BLaER1 treated with 17β-estradiol and CSF1 and Interleukin-3, amounts not matched to agents 10 nM and 100 nM (cell line): Measurements from ENCODE around the gene CFAP119.

Source experiments
- H3K27ac ChIP-seq, 11 experiments: shearing (Covaris generic); formaldehyde crosslinking; 2 replicates each; pipeline ENCODE4 v1.8.1; 2022
- H3K27me3 ChIP-seq, 11 experiments: shearing (Covaris generic); formaldehyde crosslinking; 2 replicates each; pipeline ENCODE4 v1.8.1; 2022
- H3K36me3 ChIP-seq, 11 experiments: shearing (Covaris generic); formaldehyde crosslinking; 2 replicates each; pipeline ENCODE4 v1.8.1; 2022
- H3K4me1 ChIP-seq, 10 experiments: shearing (Covaris generic); formaldehyde crosslinking; 2 replicates each; pipeline ENCODE4 v1.8.1; 2022
- H3K4me2 ChIP-seq, 11 experiments: shearing (Covaris generic); formaldehyde crosslinking; 2 replicates each; pipeline ENCODE4 v1.8.1; 2022
- H3K4me3 ChIP-seq, 10 experiments: shearing (Covaris generic); formaldehyde crosslinking; 2 replicates each; pipeline ENCODE4 v1.8.1; 2022
- H3K9ac ChIP-seq, 11 experiments: shearing (Covaris generic); formaldehyde crosslinking; 2 replicates each; pipeline ENCODE4 v1.8.1; 2022
- H3K9me3 ChIP-seq, 11 experiments: shearing (Covaris generic); formaldehyde crosslinking; replicated peaks in 1 of 11; 2 replicates each; pipeline ENCODE4 v1.8.1; 2022
- H4K20me1 ChIP-seq, 11 experiments: shearing (Covaris generic); formaldehyde crosslinking; 2 replicates each; pipeline ENCODE4 v1.8.1; 2022
- Cebpa-rat ChIP-seq, 11 experiments: shearing (Covaris generic); IDR thresholded peaks; 2 replicates each; pipeline ENCODE4 v1.8.1; 2022

CFAP119 gene

GRCh38 chr16:30794634-30795033, 32.8 kb upstream of the CFAP119 start:
- H3K27ac ChIP-seq = no peak overlapping the region
- no peaks in the 10 kb centered on the region for H4K20me1 ChIP-seq
- H3K36me3 ChIP-seq = no peaks in the 10 kb centered on the region
- H3K27me3 ChIP-seq = no peaks in the 10 kb centered on the region
- H3K9ac ChIP-seq = no peak overlapping the region
- H3K4me3 ChIP-seq = no peak overlapping the region
- H3K4me2 ChIP-seq = no peak overlapping the region
- no peaks in the 10 kb centered on the region for H3K4me1 ChIP-seq
- H3K9me3 ChIP-seq = no peaks in the 10 kb centered on the region
- TF ChIP-seq Cebpa-rat (IDR thresholded peaks at IDR 0.05) = no peak

GRCh38 chr16:30793508-30794069, 31.7 kb upstream of the CFAP119 start:
- no peak overlapping the region for H3K9ac ChIP-seq
- no peaks in the 10 kb centered on the region for H3K36me3 ChIP-seq
- H3K9me3 ChIP-seq = no peaks in the 10 kb centered on the region
- no peak overlapping the region for H3K4me2 ChIP-seq
- H3K4me1 ChIP-seq = peaks cover 0 to 4% (median 2%) of the 10 kb centered on the region in 10 experiments; a peak in 18 of 20 replicates
- no peaks in the 10 kb centered on the region for H4K20me1 ChIP-seq
- no peak overlapping the region for H3K27ac ChIP-seq
- H3K27me3 ChIP-seq = no peaks in the 10 kb centered on the region
- no peak for TF ChIP-seq Cebpa-rat (IDR thresholded peaks at IDR 0.05)
- H3K4me3 ChIP-seq = no peak overlapping the region

GRCh38 chr16:30787613-30788378, 25.9 kb upstream of the CFAP119 start:
- no peak for TF ChIP-seq Cebpa-rat (IDR thresholded peaks at IDR 0.05)
- peak overlapping the region; percentile 89 to 97 (median 96) for H3K9ac ChIP-seq

GRCh38 chr16:30786936-30787612, 25.2 kb upstream of the CFAP119 start, which contains the start of gene ZNF629:
Gene ZNF629 (minus strand): TSS chr16:30787205. CDS start chr16:30784482, 2,723 bp downstream.
- H3K4me2 ChIP-seq = peak within 1 kb of the TSS; percentile 88 to 99 (median 97)
- H4K20me1 ChIP-seq = peaks cover 0 to 35% (median 18%) of the 10 kb centered on the region in 11 experiments; a peak in 13 of 22 replicates
- TF ChIP-seq Cebpa-rat (IDR thresholded peaks at IDR 0.05) = no peak
- H3K4me3 ChIP-seq = peak within 1 kb of the TSS; percentile 71 to 98 (median 91)
- no peaks in the 10 kb centered on the region for H3K9me3 ChIP-seq
- H3K4me1 ChIP-seq = peaks cover 22 to 30% (median 27%) of the 10 kb centered on the region in 10 experiments
- H3K27ac ChIP-seq = peak within 1 kb of the TSS; percentile 85 to 95 (median 92)
- H3K9ac ChIP-seq = peak within 1 kb of the TSS; percentile 89 to 97 (median 96)
- peaks cover 20 to 35% (median 29%) of the 10 kb centered on the region in 11 experiments for H3K36me3 ChIP-seq
- H3K27me3 ChIP-seq = no peaks in the 10 kb centered on the region

More at GRCh38 chr16:30787613-30788378, 25.9 kb upstream of the CFAP119 start:
- H3K4me2 ChIP-seq = peak overlapping the region; percentile 83 to 97 (median 91)
- no peaks in the 10 kb centered on the region for H3K9me3 ChIP-seq
- H3K4me1 ChIP-seq = peaks cover 22 to 30% (median 27%) of the 10 kb centered on the region in 10 experiments
- H3K4me3 ChIP-seq = peak overlapping the region; percentile 71 to 98 (median 91)
- H3K27ac ChIP-seq = peak overlapping the region; percentile 85 to 95 (median 92)
- peaks cover 13 to 28% (median 22%) of the 10 kb centered on the region in 11 experiments for H3K36me3 ChIP-seq
- no peaks in the 10 kb centered on the region for H3K27me3 ChIP-seq
- peaks cover 0 to 28% (median 11%) of the 10 kb centered on the region in 11 experiments; a peak in 12 of 22 replicates for H4K20me1 ChIP-seq

- Histone ChIP-seq H3K4me3 (peak overlapping the region; percentile 71 to 98 (median 91)), H3K9ac (peak overlapping the region; percentile 89 to 97 (median 96)), H3K9me3 (no peaks in the 10 kb centered on the region), H4K20me1 (peaks cover 0 to 43% (median 26%) of the 10 kb centered on the region in 11 experiments; a peak in 14 of 22 replicates), H3K36me3 (peaks cover 28 to 42% (median 37%) of the 10 kb centered on the region in 11 experiments), H3K27ac (peak overlapping the region; percentile 85 to 95 (median 92)), H3K4me1 (peaks cover 22 to 30% (median 27%) of the 10 kb centered on the region in 10 experiments), H3K4me2 (peak overlapping the region; percentile 88 to 99 (median 97)), H3K27me3 (no peaks in the 10 kb centered on the region)
- TF ChIP-seq Cebpa-rat (IDR thresholded peaks at IDR 0.05) = no peak
Observed at GRCh38 chr16:30786115-30786935, 24.5 kb upstream of the CFAP119 start.

- peaks cover 0 to 52% (median 29%) of the 10 kb centered on the region in 11 experiments; a peak in 16 of 22 replicates for H4K20me1 ChIP-seq
- H3K9me3 ChIP-seq = no peaks in the 10 kb centered on the region
- H3K9ac ChIP-seq = peak overlapping the region; percentile 89 to 97 (median 96)
- peak overlapping the region; percentile 71 to 98 (median 91) for H3K4me3 ChIP-seq
- H3K27me3 ChIP-seq = no peaks in the 10 kb centered on the region
- H3K27ac ChIP-seq = peak overlapping the region in 5 of 11 experiments; percentile 90 to 95 (median 92); a peak in 7 of 22 replicates
- peaks cover 34 to 51% (median 46%) of the 10 kb centered on the region in 11 experiments for H3K36me3 ChIP-seq
- H3K4me2 ChIP-seq = peak overlapping the region; percentile 88 to 99 (median 97)
- no peak for TF ChIP-seq Cebpa-rat (IDR thresholded peaks at IDR 0.05)
- peaks cover 22 to 30% (median 27%) of the 10 kb centered on the region in 10 experiments for H3K4me1 ChIP-seq
Observed at GRCh38 chr16:30785126-30786106, 23.6 kb upstream of the CFAP119 start.

GRCh38 chr16:30784215-30784614, 22.4 kb upstream of the CFAP119 start:
- no peaks in the 10 kb centered on the region for H3K9me3 ChIP-seq
- H4K20me1 ChIP-seq = peaks cover 0 to 63% (median 35%) of the 10 kb centered on the region in 11 experiments; a peak in 16 of 22 replicates
- H3K9ac ChIP-seq = no peak overlapping the region
- H3K36me3 ChIP-seq = peaks cover 34 to 63% (median 57%) of the 10 kb centered on the region in 11 experiments
- H3K27me3 ChIP-seq = no peaks in the 10 kb centered on the region
- H3K4me1 ChIP-seq = peaks cover 22 to 30% (median 27%) of the 10 kb centered on the region in 10 experiments
- H3K27ac ChIP-seq = no peak overlapping the region
- no peak overlapping the region for H3K4me3 ChIP-seq
- no peak overlapping the region for H3K4me2 ChIP-seq
- TF ChIP-seq Cebpa-rat (IDR thresholded peaks at IDR 0.05) = no peak
